Gastroesophageal sphincter (tissue), 3 donors: ENCODE data around the gene FARSA.

Experiments used
- EP300 ChIP-seq: sonication (generic); formaldehyde crosslinking; IDR thresholded peaks from one replicate; pipeline ENCODE4 v1.6.1; 2017; ENCODE audit warnings: antibody characterized with exemption, mild to moderate bottlenecking
- POLR2A ChIP-seq, 2 donors: fragments of 450-650 bp; IDR thresholded peaks; one replicate each; pipeline ENCODE4 v1.6.1; 2017; ENCODE audit warnings: antibody characterized with exemption in 2 of 2, mild to moderate bottlenecking in 2 of 2, moderate library complexity in 1 of 2
- TF ChIP-seq, protein P1 (sequence below), 4 experiments: fragments of 200-600 bp in 2 of 4; fragments of 450-650 bp in 2 of 4; sonication (generic) in 1 of 4; IDR thresholded peaks; one replicate each; pipeline ENCODE4 v1.5.1; 2017 to 2019; ENCODE audit warnings: antibody characterized with exemption in 4 of 4, mild to moderate bottlenecking in 2 of 4, moderate library complexity in 2 of 4

DNA sequence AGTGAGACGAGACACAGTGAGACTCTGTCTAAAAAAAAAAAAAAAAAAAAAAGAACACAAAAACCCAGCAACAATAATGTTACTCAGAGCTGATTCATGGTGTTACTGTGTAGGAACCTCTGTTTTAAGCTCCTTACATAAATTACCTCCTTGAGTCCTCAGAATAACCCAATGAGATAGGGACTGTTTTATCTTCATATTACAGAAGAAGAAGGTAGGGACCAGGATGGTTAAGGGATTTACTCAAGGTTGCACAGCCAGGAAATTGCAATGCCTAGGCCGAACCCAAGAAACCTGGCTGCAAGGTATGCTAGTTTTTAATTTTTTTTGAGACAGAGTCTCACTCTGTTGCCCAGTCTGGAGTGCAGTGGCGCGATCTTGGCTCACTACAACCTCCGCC lies 34.4 kb upstream of the FARSA start:
- TF ChIP-seq POLR2A (IDR thresholded peaks at IDR 0.05): no peak
- TF ChIP-seq, protein P1, sequence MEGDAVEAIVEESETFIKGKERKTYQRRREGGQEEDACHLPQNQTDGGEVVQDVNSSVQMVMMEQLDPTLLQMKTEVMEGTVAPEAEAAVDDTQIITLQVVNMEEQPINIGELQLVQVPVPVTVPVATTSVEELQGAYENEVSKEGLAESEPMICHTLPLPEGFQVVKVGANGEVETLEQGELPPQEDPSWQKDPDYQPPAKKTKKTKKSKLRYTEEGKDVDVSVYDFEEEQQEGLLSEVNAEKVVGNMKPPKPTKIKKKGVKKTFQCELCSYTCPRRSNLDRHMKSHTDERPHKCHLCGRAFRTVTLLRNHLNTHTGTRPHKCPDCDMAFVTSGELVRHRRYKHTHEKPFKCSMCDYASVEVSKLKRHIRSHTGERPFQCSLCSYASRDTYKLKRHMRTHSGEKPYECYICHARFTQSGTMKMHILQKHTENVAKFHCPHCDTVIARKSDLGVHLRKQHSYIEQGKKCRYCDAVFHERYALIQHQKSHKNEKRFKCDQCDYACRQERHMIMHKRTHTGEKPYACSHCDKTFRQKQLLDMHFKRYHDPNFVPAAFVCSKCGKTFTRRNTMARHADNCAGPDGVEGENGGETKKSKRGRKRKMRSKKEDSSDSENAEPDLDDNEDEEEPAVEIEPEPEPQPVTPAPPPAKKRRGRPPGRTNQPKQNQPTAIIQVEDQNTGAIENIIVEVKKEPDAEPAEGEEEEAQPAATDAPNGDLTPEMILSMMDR (IDR thresholded peaks at IDR 0.05): no peak
- TF ChIP-seq EP300: no peak
